NK-92 treated with Interleukin-12 subunit alpha and Interleukin-12 subunit beta, amount 100 ng/mL, for 24 hours (cell line): ENCODE data around the gene MPP7.
"Not testable (repeated sequence)": the region's sequence is repeated elsewhere in the genome, so short reads cannot be mapped to it uniquely, and the experiment has no call there.

Experiments
- DNase-seq: peaks from one replicate; lab custom pipeline; 2025; lab: John Stamatoyannopoulos, UW

Gene MPP7

GRCh38 chr10:28302638-28303488 is at the start of gene MPP7:
Gene MPP7, minus strand, starts transcription at chr10:28303064. Its CDS starts 64,460 bp downstream, at chr10:28238604.
- peak; percentile 70 for DNase-seq

GRCh38 chr10:28349892-28350291 is 47.0 kb upstream of the MPP7 start:
- DNase-seq = no peak

- DNase-seq = no peak
Observed at GRCh38 chr10:28343987-28344895, 41.4 kb upstream of the MPP7 start.

GRCh38 chr10:28343252-28343651 is 40.4 kb upstream of the MPP7 start:
- DNase-seq = no peak

- not testable (repeated sequence) for DNase-seq
Observed at GRCh38 chr10:28341679-28342078, 38.8 kb upstream of the MPP7 start.

- DNase-seq = no peak
Observed at GRCh38 chr10:28332726-28333125, 29.9 kb upstream of the MPP7 start.

- no peak for DNase-seq
Observed at GRCh38 chr10:28331841-28332240, 29.0 kb upstream of the MPP7 start.

GRCh38 chr10:28331066-28331465 is 28.2 kb upstream of the MPP7 start:
- DNase-seq = no peak

- DNase-seq = no peak
Observed at GRCh38 chr10:28328346-28328745, 25.5 kb upstream of the MPP7 start.

- DNase-seq = no peak
Observed at GRCh38 chr10:28327491-28327880, 24.6 kb upstream of the MPP7 start.

- no peak for DNase-seq
Observed at GRCh38 chr10:28326516-28327490, 23.9 kb upstream of the MPP7 start.

GRCh38 chr10:28320799-28321198 is 17.9 kb upstream of the MPP7 start:
- no peak for DNase-seq

GRCh38 chr10:28320090-28320489 is 17.2 kb upstream of the MPP7 start:
- DNase-seq = no peak

GRCh38 chr10:28319061-28319460 is 16.2 kb upstream of the MPP7 start:
- DNase-seq = not testable (repeated sequence)

- no peak for DNase-seq
Observed at GRCh38 chr10:28318626-28319025, 15.8 kb upstream of the MPP7 start.

GRCh38 chr10:28317760-28318159 is 14.9 kb upstream of the MPP7 start:
- DNase-seq = no peak

GRCh38 chr10:28316696-28317095 is 13.8 kb upstream of the MPP7 start:
- DNase-seq = no peak

GRCh38 chr10:28315140-28315539 is 12.3 kb upstream of the MPP7 start:
- DNase-seq = no peak

- DNase-seq = no peak
Observed at GRCh38 chr10:28314211-28314610, 11.3 kb upstream of the MPP7 start.

- no peak for DNase-seq
Observed at GRCh38 chr10:28312572-28312971, 9.7 kb upstream of the MPP7 start.

GRCh38 chr10:28311104-28311503 is 8.2 kb upstream of the MPP7 start:
- DNase-seq = no peak

- DNase-seq = no peak
Observed at GRCh38 chr10:28307267-28307666, 4.4 kb upstream of the MPP7 start.
